Lower lobe of right lung (tissue), 2 donors: ENCODE data around the gene IGFBP7. TPM values are rescaled to one million over a fixed set of nuclear protein-coding genes. Genes with fewer than 3 reads are reported as not detected.

Experiments
- ATAC-seq, 2 donors: fragments of 200-7000 bp; cut with Tn5 transposase; one replicate each; pipeline ENCODE4 v1.9.1; 2020 to 2022; ENCODE audit warnings: mild to moderate bottlenecking in 2 of 2, moderate library complexity in 2 of 2
- DNase-seq: peaks from one replicate; pipeline ENCODE4 v3.0.0-alpha.2; 2020
- H3K27ac ChIP-seq: fragments of 200-600 bp; one replicate; pipeline ENCODE4 v1.8.0; 2022
- H3K27me3 ChIP-seq: fragments of 200-600 bp; one replicate; pipeline ENCODE4 v1.8.0; 2022; ENCODE audit warnings: low read depth
- H3K36me3 ChIP-seq: fragments of 200-600 bp; one replicate; pipeline ENCODE4 v1.8.0; 2022; ENCODE audit warnings: mild to moderate bottlenecking
- H3K4me1 ChIP-seq: fragments of 200-600 bp; one replicate; pipeline ENCODE4 v1.8.0; 2022
- H3K4me3 ChIP-seq: fragments of 200-600 bp; one replicate; pipeline ENCODE4 v1.8.0; 2022; ENCODE audit warnings: mild to moderate bottlenecking
- H3K9me3 ChIP-seq: fragments of 200-600 bp; one replicate; pipeline ENCODE4 v1.8.0; 2022
- intact Hi-C: fragments of 100-400 bp; cut with DNase I; formaldehyde crosslinking; loops from one replicate; pipeline ENCODE4 v1.11.0; 2022
- total RNA-seq: library from RNA; stranded (reverse); fragmentation: NEBNext Ultra II Directional; extraction: Animal tissue kit (Norgen Biotek cat#: 25700); gene quantifications from one replicate; pipeline ENCODE4 v1.2.1, GENCODE V29; 2021
- TF ChIP-seq, protein P1 (sequence below): fragments of 200-600 bp; IDR thresholded peaks from one replicate; pipeline ENCODE4 v1.8.0; 2022; ENCODE audit warnings: antibody characterized with exemption, mild to moderate bottlenecking
- donor health status: DM: no; HTN: yes; CAD: no; lungs with severe emphysema.

Gene IGFBP7
- total RNA-seq, 1 donor from 2014 or later = 322 TPM

DNA sequence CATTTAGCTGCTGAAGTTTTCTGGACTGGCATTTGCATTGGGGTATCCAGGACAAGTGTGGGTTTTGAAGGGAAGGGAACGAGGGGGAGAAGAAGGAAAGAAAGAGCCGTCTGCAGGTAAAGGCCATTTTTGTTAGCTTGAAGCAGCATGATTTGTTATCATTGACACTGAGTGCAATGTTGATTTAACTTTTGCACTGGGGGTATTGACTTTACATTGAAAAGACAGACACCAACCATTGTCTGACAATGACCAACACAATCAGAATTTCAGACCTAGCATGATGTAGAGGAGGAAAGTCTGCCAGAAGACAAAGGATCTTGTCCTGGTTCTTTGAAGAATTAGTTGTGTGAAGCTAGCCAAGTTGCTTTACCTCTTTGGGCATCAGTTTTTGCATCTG is 39.6 kb upstream of the IGFBP7 start:
- H3K4me3 ChIP-seq = no peak overlapping the region
- peaks cover 5% of the 10 kb centered on the region for H3K27me3 ChIP-seq
- no peak overlapping the region for H3K27ac ChIP-seq
- H3K9me3 ChIP-seq = no peaks in the 10 kb centered on the region
- H3K36me3 ChIP-seq = no peaks in the 10 kb centered on the region
- DNase-seq (no peak), ATAC-seq (no peak)
- H3K4me1 ChIP-seq = no peaks in the 10 kb centered on the region
- intact Hi-C loops = no loop called here
- TF ChIP-seq, protein P1, sequence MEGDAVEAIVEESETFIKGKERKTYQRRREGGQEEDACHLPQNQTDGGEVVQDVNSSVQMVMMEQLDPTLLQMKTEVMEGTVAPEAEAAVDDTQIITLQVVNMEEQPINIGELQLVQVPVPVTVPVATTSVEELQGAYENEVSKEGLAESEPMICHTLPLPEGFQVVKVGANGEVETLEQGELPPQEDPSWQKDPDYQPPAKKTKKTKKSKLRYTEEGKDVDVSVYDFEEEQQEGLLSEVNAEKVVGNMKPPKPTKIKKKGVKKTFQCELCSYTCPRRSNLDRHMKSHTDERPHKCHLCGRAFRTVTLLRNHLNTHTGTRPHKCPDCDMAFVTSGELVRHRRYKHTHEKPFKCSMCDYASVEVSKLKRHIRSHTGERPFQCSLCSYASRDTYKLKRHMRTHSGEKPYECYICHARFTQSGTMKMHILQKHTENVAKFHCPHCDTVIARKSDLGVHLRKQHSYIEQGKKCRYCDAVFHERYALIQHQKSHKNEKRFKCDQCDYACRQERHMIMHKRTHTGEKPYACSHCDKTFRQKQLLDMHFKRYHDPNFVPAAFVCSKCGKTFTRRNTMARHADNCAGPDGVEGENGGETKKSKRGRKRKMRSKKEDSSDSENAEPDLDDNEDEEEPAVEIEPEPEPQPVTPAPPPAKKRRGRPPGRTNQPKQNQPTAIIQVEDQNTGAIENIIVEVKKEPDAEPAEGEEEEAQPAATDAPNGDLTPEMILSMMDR = no peak

DNA sequence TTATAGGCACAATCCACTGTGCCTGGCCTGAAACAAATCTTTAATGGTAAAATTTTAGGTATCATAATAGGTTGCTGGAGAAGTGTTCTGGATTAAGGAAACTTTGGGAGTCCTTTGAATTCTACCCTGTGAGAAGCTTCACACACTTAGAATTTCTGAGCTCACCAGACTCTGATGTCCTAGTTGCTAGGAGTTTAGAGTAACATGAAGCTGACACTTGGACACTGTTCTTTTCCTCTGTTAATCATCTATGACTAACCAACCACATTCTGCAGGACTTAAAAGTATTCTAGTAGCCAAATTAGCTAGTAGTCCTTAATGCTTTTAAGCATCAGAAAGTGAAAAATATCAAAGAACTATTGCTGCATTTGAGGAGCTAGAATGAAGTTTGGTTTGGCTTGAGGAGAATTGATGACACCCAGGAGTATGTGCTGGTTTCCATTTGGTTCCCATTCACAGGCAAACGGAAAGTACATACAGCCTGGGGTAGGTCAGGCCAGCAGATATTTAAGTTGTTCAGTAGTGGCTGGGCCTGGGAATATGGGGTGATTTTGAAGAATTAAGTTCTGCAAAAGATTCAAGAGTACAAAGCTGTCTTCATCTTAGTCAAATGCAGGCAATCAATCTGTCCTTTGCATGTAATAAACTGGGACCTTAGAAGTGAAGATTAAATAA is 38.8 kb upstream of the IGFBP7 start:
- intact Hi-C loops = no loop called here

GRCh38 chr4:57148177-57148576 is 38.0 kb upstream of the IGFBP7 start:
- Histone ChIP-seq H3K27me3 (no peaks in the 10 kb centered on the region), H3K36me3 (no peaks in the 10 kb centered on the region), H3K4me3 (no peak overlapping the region), H3K9me3 (no peaks in the 10 kb centered on the region), H3K27ac (no peak overlapping the region), H3K4me1 (no peaks in the 10 kb centered on the region)
- ATAC-seq (no peak), DNase-seq (no peak)
- TF ChIP-seq, protein P1 = no peak
- intact Hi-C loops = no loop called here

More for the DNA sequence above, 38.8 kb upstream of the IGFBP7 start:
- no peaks in the 10 kb centered on the region for H3K9me3 ChIP-seq
- no peaks in the 10 kb centered on the region for H3K27me3 ChIP-seq
- no peaks in the 10 kb centered on the region for H3K4me1 ChIP-seq
- no peak overlapping the region for H3K4me3 ChIP-seq
- no peaks in the 10 kb centered on the region for H3K36me3 ChIP-seq
- DNase-seq (no peak), ATAC-seq (no peak)
- H3K27ac ChIP-seq = no peak overlapping the region
- TF ChIP-seq, protein P1 = no peak

- H3K27me3 ChIP-seq = no peaks in the 10 kb centered on the region
- H3K4me1 ChIP-seq = no peaks in the 10 kb centered on the region
- no peaks in the 10 kb centered on the region for H3K9me3 ChIP-seq
- H3K27ac ChIP-seq = no peak overlapping the region
- no peak for DNase-seq
- peak; percentile 67 to 71 for ATAC-seq
- TF ChIP-seq, protein P1 = no peak
- intact Hi-C loops = no loop called here
- no peaks in the 10 kb centered on the region for H3K36me3 ChIP-seq
- no peak overlapping the region for H3K4me3 ChIP-seq
These were observed 37.3 kb upstream of the IGFBP7 start for GRCh38 chr4:57147335-57148060.

GRCh38 chr4:57146444-57146843 is 36.3 kb upstream of the IGFBP7 start:
- DNase-seq (no peak), ATAC-seq (no peak)
- H3K27ac ChIP-seq = no peak overlapping the region
- no peaks in the 10 kb centered on the region for H3K9me3 ChIP-seq
- H3K36me3 ChIP-seq = no peaks in the 10 kb centered on the region
- H3K27me3 ChIP-seq = no peaks in the 10 kb centered on the region
- intact Hi-C loops = no loop called here
- H3K4me1 ChIP-seq = no peaks in the 10 kb centered on the region
- H3K4me3 ChIP-seq = no peak overlapping the region
- TF ChIP-seq, protein P1 = no peak
